HepG2 (cell line): Measurements from ENCODE around the gene LGALS3. TPM values are rescaled to one million over a fixed set of nuclear protein-coding genes. Genes with fewer than 3 reads are reported as not detected.
A peak's percentile ranks its signal among the peaks of the same experiment; 100 is the strongest.

Source experiments
- IKZF4 ChIP-seq: sonication (generic); formaldehyde crosslinking; IDR thresholded peaks from 2 replicates; pipeline ENCODE4 v1.5.1; 2020; ENCODE audit warnings: borderline replicate concordance, mild to moderate bottlenecking, low read depth, missing genetic modification reagents; ENCODE audit errors: not compliant biosample characterization
- NCOR1 ChIP-seq: fragments of 200-600 bp; sonication (generic); IDR thresholded peaks from 2 replicates; pipeline ENCODE4 v1.7.0; 2017; ENCODE audit warnings: antibody characterized with exemption, low read length, borderline replicate concordance
- NFIB ChIP-seq: sonication (generic); formaldehyde crosslinking; IDR thresholded peaks from 2 replicates; pipeline ENCODE4 v1.9.0; 2021; ENCODE audit warnings: missing genetic modification reagents, mild to moderate bottlenecking, borderline replicate concordance
- NFKB2 ChIP-seq: sonication (generic); formaldehyde crosslinking; IDR thresholded peaks from 2 replicates; pipeline ENCODE4 v1.4.0; 2020; ENCODE audit warnings: missing genetic modification reagents, borderline replicate concordance
- PAWR ChIP-seq: sonication (generic); formaldehyde crosslinking; IDR thresholded peaks from 2 replicates; pipeline ENCODE4 v1.4.0; 2020; ENCODE audit warnings: missing genetic modification reagents, mild to moderate bottlenecking, borderline replicate concordance
- PLRG1 ChIP-seq: fragments of 450-650 bp; conservative IDR thresholded peaks from 2 replicates; pipeline ENCODE4 v1.6.1; 2016
- ZNF326 ChIP-seq: sonication (generic); formaldehyde crosslinking; IDR thresholded peaks from 2 replicates; pipeline ENCODE4 v1.4.0; 2020; ENCODE audit warnings: missing genetic modification reagents, borderline replicate concordance
- ZNF350 ChIP-seq: sonication (generic); formaldehyde crosslinking; IDR thresholded peaks from 2 replicates; pipeline ENCODE4 v1.4.0; 2020; ENCODE audit warnings: mild to moderate bottlenecking, low read depth, missing genetic modification reagents, borderline replicate concordance
- ZNF484 ChIP-seq: sonication (generic); formaldehyde crosslinking; IDR thresholded peaks from 2 replicates; pipeline ENCODE4 v1.5.1; 2020; ENCODE audit warnings: mild to moderate bottlenecking, low read depth, missing genetic modification reagents, borderline replicate concordance
- ZNF619 ChIP-seq: sonication (generic); formaldehyde crosslinking; IDR thresholded peaks from 2 replicates; pipeline ENCODE4 v1.4.0; 2020; ENCODE audit warnings: mild to moderate bottlenecking, missing genetic modification reagents
- ZNF660 ChIP-seq: sonication (generic); formaldehyde crosslinking; IDR thresholded peaks from 2 replicates; pipeline ENCODE4 v1.5.1; 2020; ENCODE audit warnings: mild to moderate bottlenecking, low read depth, missing genetic modification reagents, borderline replicate concordance
- polyA plus RNA-seq, 8 experiments: library from polyadenylated mRNA; depleted of rRNA in 3 of 8; stranded (reverse) in 7 of 8; unstranded in 1 of 8; fragments of >200 nt; fragmentation: Illumina TruSeq in 4 of 8; extraction: Trizol in 4 of 8; gene quantifications; 2 replicates each; pipeline versions ENCODE4 v1.2.1 to v1.2.3, GENCODE V29; 2011 to 2016; ENCODE audit warnings: low read depth in 4 of 8, missing spikeins in 1 of 8, mixed read lengths in 1 of 8; ENCODE audit not compliant: insufficient read depth in 1 of 8
- total RNA-seq, 5 experiments: library from RNA; depleted of rRNA; stranded (reverse); fragments of >200 nt; fragmentation: Illumina TruSeq; extraction: Trizol; gene quantifications; 2 replicates each; pipeline ENCODE4 v1.2.3, GENCODE V29; 2016; ENCODE audit warnings: low read depth in 1 of 5
- TF ChIP-seq, protein P1 (sequence below): sonication (generic); formaldehyde crosslinking; IDR thresholded peaks from 2 replicates; pipeline ENCODE4 v1.4.0; 2020; ENCODE audit warnings: mild to moderate bottlenecking, low read depth, missing genetic modification reagents
- TF ChIP-seq, protein P2 (sequence below): sonication (generic); formaldehyde crosslinking; IDR thresholded peaks from 2 replicates; pipeline ENCODE4 v1.4.0; 2020; ENCODE audit warnings: mild to moderate bottlenecking, missing genetic modification reagents
- TF ChIP-seq, protein P3 (sequence below): sonication (generic); formaldehyde crosslinking; IDR thresholded peaks from 2 replicates; pipeline ENCODE4 v1.4.0; 2020; ENCODE audit warnings: missing genetic modification reagents, borderline replicate concordance
- TF ChIP-seq, protein P4 (sequence below), 2 experiments: sonication (generic) in 1 of 2; formaldehyde crosslinking in 1 of 2; IDR thresholded peaks; 2 replicates each; pipeline versions ENCODE4 v1.5.1 to v1.6.1; 2011 to 2020; ENCODE audit warnings: borderline replicate concordance in 1 of 2, low read depth in 1 of 2, low read length in 1 of 2, mild to moderate bottlenecking in 1 of 2, missing genetic modification reagents in 1 of 2, moderate library complexity in 1 of 2
- TF ChIP-seq, protein P5 (sequence below): sonication (generic); formaldehyde crosslinking; IDR thresholded peaks from 2 replicates; pipeline ENCODE4 v1.5.0; 2020; ENCODE audit warnings: missing genetic modification reagents, mild to moderate bottlenecking, borderline replicate concordance
- TF ChIP-seq, protein P6 (sequence below): sonication (generic); formaldehyde crosslinking; IDR thresholded peaks from 2 replicates; pipeline ENCODE4 v1.4.0; 2020; ENCODE audit warnings: missing genetic modification reagents, mild to moderate bottlenecking, borderline replicate concordance

LGALS3 gene
- total and polyA plus RNA-seq, 2 of the 13 experiments (the other 11 are each of a cell fraction or from before 2014, with no cell fraction given), result 5.0 to 97.4 TPM

DNA sequence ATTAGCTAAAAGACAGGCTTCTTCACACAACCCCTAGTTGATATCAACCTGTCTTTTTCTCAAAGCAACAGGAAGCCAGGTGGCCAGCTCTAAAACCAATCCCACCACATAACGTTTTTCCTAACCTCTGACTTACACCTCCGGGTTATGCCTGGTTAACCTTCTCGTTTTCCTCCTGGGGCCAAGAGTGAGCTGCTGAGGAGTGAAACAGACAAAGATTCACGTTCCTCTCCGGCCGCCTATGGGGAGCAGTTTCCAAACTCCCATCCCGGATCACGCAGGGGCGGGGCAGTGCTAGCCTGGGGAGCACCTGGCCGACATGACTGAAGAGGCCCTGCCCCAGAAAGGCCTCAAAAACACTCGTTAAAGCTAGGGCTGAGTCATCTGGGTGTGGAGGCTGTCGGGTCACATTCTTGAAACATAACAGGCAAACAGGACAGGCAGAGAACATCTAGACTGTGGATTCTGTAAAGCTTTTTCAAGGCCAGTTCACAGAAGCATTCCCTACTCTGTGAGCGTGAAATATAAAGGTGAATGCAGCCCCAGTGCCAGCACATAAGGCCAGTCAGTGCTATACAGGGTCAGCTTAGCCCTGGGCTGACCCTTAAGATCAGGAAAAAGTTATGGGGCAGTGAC, 25.9 kb upstream of the LGALS3 start (continued):
- TF ChIP-seq, protein P1, sequence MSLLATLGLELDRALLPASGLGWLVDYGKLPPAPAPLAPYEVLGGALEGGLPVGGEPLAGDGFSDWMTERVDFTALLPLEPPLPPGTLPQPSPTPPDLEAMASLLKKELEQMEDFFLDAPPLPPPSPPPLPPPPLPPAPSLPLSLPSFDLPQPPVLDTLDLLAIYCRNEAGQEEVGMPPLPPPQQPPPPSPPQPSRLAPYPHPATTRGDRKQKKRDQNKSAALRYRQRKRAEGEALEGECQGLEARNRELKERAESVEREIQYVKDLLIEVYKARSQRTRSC (CRISPR knock-in tag), result no peak
- TF ChIP-seq ZNF619 (CRISPR knock-in tag) (no peak), IKZF4 (CRISPR knock-in tag) (no peak), ZNF326 (CRISPR knock-in tag) (no peak), NFIB (CRISPR knock-in tag) (no peak), ZNF484 (CRISPR knock-in tag) (no peak), NCOR1 (no peak; the same call in 1 of the 2 replicates), NFKB2 (CRISPR knock-in tag) (peak; percentile 68), ZNF660 (CRISPR knock-in tag) (no peak), PLRG1 (no peak), PAWR (CRISPR knock-in tag) (no peak), ZNF350 (peak; percentile 56; the same call in 1 of the 2 replicates)
- TF ChIP-seq, protein P2, sequence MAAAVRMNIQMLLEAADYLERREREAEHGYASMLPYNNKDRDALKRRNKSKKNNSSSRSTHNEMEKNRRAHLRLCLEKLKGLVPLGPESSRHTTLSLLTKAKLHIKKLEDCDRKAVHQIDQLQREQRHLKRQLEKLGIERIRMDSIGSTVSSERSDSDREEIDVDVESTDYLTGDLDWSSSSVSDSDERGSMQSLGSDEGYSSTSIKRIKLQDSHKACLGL (CRISPR knock-in tag), result no peak
- TF ChIP-seq, protein P3, sequence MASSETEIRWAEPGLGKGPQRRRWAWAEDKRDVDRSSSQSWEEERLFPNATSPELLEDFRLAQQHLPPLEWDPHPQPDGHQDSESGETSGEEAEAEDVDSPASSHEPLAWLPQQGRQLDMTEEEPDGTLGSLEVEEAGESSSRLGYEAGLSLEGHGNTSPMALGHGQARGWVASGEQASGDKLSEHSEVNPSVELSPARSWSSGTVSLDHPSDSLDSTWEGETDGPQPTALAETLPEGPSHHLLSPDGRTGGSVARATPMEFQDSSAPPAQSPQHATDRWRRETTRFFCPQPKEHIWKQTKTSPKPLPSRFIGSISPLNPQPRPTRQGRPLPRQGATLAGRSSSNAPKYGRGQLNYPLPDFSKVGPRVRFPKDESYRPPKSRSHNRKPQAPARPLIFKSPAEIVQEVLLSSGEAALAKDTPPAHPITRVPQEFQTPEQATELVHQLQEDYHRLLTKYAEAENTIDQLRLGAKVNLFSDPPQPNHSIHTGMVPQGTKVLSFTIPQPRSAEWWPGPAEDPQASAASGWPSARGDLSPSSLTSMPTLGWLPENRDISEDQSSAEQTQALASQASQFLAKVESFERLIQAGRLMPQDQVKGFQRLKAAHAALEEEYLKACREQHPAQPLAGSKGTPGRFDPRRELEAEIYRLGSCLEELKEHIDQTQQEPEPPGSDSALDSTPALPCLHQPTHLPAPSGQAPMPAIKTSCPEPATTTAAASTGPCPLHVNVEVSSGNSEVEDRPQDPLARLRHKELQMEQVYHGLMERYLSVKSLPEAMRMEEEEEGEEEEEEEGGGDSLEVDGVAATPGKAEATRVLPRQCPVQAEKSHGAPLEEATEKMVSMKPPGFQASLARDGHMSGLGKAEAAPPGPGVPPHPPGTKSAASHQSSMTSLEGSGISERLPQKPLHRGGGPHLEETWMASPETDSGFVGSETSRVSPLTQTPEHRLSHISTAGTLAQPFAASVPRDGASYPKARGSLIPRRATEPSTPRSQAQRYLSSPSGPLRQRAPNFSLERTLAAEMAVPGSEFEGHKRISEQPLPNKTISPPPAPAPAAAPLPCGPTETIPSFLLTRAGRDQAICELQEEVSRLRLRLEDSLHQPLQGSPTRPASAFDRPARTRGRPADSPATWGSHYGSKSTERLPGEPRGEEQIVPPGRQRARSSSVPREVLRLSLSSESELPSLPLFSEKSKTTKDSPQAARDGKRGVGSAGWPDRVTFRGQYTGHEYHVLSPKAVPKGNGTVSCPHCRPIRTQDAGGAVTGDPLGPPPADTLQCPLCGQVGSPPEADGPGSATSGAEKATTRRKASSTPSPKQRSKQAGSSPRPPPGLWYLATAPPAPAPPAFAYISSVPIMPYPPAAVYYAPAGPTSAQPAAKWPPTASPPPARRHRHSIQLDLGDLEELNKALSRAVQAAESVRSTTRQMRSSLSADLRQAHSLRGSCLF, result no peak
- TF ChIP-seq, protein P4, sequence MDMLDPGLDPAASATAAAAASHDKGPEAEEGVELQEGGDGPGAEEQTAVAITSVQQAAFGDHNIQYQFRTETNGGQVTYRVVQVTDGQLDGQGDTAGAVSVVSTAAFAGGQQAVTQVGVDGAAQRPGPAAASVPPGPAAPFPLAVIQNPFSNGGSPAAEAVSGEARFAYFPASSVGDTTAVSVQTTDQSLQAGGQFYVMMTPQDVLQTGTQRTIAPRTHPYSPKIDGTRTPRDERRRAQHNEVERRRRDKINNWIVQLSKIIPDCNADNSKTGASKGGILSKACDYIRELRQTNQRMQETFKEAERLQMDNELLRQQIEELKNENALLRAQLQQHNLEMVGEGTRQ (IDR thresholded peaks at IDR 0.05; ENCODE audit: low read depth, low read length), result no peak
- TF ChIP-seq, protein P4 (CRISPR knock-in tag; IDR thresholded peaks at IDR 0.05; ENCODE audit: borderline replicate concordance), result no peak
- TF ChIP-seq, protein P5, sequence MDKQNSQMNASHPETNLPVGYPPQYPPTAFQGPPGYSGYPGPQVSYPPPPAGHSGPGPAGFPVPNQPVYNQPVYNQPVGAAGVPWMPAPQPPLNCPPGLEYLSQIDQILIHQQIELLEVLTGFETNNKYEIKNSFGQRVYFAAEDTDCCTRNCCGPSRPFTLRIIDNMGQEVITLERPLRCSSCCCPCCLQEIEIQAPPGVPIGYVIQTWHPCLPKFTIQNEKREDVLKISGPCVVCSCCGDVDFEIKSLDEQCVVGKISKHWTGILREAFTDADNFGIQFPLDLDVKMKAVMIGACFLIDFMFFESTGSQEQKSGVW (CRISPR knock-in tag), result no peak
- TF ChIP-seq, protein P6, sequence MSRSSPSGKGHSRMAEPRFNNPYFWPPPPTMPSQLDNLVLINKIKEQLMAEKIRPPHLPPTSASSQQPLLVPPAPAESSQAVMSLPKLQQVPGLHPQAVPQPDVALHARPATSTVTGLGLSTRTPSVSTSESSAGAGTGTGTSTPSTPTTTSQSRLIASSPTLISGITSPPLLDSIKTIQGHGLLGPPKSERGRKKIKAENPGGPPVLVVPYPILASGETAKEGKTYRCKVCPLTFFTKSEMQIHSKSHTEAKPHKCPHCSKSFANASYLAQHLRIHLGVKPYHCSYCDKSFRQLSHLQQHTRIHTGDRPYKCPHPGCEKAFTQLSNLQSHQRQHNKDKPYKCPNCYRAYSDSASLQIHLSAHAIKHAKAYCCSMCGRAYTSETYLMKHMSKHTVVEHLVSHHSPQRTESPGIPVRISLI (CRISPR knock-in tag), result 0 out of 2 replicates have a peak, but pooled peaks have one; percentile 69
